Hepatocyte (in vitro differentiated cells): ENCODE results near the gene TMC1.

Experiments used
- EZH2phosphoT487 ChIP-seq: fragments of 200-600 bp; sonication (generic); IDR thresholded peaks from one replicate; pipeline ENCODE4 v1.6.1; 2018; ENCODE audit warnings: antibody characterized with exemption, mild to moderate bottlenecking, low read depth, moderate library complexity; ENCODE audit not compliant: unreplicated experiment, severe bottlenecking
- TF ChIP-seq, protein P1 (sequence below): fragments of 200-600 bp; sonication (generic); IDR thresholded peaks from 2 replicates; pipeline ENCODE4 v1.5.1; 2016; ENCODE audit warnings: antibody characterized with exemption, mild to moderate bottlenecking; ENCODE audit not compliant: poor library complexity

DNA sequence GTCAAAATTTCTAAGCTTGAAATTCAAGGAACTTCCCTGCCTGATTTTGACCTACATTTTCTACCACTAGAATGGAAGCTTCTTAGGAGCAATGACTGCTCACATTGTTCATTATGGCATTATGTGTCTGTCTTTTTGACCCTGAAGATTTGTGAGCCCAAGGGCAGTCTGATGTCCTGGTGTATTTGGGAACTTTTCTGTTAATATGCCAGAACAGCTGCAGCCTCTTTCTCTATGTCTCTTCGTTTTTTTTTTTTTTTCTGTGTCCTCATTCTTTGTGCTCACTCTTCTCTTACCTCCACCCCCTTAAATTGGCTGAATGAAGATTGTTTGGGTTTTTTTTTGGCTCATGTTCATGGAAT lies 34.8 kb upstream of the TMC1 start:
- TF ChIP-seq, protein P1, sequence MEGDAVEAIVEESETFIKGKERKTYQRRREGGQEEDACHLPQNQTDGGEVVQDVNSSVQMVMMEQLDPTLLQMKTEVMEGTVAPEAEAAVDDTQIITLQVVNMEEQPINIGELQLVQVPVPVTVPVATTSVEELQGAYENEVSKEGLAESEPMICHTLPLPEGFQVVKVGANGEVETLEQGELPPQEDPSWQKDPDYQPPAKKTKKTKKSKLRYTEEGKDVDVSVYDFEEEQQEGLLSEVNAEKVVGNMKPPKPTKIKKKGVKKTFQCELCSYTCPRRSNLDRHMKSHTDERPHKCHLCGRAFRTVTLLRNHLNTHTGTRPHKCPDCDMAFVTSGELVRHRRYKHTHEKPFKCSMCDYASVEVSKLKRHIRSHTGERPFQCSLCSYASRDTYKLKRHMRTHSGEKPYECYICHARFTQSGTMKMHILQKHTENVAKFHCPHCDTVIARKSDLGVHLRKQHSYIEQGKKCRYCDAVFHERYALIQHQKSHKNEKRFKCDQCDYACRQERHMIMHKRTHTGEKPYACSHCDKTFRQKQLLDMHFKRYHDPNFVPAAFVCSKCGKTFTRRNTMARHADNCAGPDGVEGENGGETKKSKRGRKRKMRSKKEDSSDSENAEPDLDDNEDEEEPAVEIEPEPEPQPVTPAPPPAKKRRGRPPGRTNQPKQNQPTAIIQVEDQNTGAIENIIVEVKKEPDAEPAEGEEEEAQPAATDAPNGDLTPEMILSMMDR = no peak
- no peak for TF ChIP-seq EZH2phosphoT487
